ENCODE results near the gene OPRL1.

The OPRL1 gene

DNA sequence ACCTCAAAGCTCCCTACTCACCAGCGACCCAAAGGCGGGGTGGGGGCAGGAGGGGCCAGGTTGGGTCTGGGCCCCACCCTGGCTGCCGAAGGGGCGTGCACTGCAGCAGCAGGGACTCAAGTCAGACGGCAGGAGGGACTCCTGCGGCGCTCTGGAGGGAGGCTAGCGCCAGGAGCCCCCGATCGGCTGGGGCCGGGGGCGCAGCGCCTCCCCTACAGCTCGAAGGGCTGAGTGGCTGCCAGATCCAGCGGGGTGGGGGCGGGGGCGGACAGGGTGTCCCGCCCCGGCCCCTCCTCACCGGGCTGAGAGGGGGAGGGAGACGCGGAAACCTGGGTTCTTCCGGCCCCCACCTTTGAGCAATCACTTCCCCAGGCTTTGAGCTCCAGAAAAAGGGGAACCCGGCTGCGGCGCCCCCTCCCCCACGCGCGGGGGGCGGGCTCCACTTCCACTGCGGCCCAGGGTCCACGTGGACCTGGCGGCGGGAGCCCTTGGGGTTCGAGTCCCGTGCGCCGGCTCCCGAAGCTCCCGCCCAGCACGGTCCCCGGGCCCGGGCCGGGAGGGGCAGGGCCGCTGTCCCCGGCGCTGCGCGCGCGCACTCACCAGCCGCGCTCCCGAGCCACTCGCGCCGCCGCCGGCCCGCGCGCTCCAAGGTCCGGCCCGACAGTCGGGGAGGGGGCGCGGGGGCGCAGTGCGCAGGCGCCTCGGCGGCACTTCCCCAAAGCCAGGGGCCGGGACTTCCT is 439 bp upstream of the OPRL1 start, which contains the start of gene RGS19 (continued):
- TF ChIP-seq SALL2 (tag by site-specific recombination; IDR thresholded peaks at IDR 0.05; ENCODE audit: borderline replicate concordance) = no peak
- no peak for TF ChIP-seq ZNF777 (tag by site-specific recombination; IDR thresholded peaks at IDR 0.05; ENCODE audit: borderline replicate concordance)
- TF ChIP-seq OSR2 (tag by site-specific recombination; IDR thresholded peaks at IDR 0.05) = no peak
- TF ChIP-seq ZNF157 (tag by site-specific recombination; IDR thresholded peaks at IDR 0.05) = no peak
- no peak for TF ChIP-seq ZNF76 (tag by site-specific recombination; IDR thresholded peaks at IDR 0.05; ENCODE audit: borderline replicate concordance, low read depth)
- no peak for TF ChIP-seq ZNF211 (tag by site-specific recombination; IDR thresholded peaks at IDR 0.05; ENCODE audit: low read depth)
- TF ChIP-seq ZNF521 (tag by site-specific recombination; IDR thresholded peaks at IDR 0.05) = no peak
- TF ChIP-seq ZBTB21 (tag by site-specific recombination; IDR thresholded peaks at IDR 0.05) = no peak
- TF ChIP-seq YY2 (tag by site-specific recombination; IDR thresholded peaks at IDR 0.05) = no peak
- TF ChIP-seq ZNF274 (IDR thresholded peaks at IDR 0.05; ENCODE audit: low read length) = no peak
- TF ChIP-seq ZNF274 (tag by site-specific recombination; IDR thresholded peaks at IDR 0.05; ENCODE audit: borderline replicate concordance) = no peak
- TF ChIP-seq ZNF404 (tag by site-specific recombination; IDR thresholded peaks at IDR 0.05) = no peak
- peak; percentile 43; the same call in 1 of the 2 replicates for TF ChIP-seq EGR2 (tag by site-specific recombination; IDR thresholded peaks at IDR 0.05; ENCODE audit: low read depth)
- no peak for TF ChIP-seq ZNF169 (tag by site-specific recombination; IDR thresholded peaks at IDR 0.05)
- TF ChIP-seq ZNF239 (tag by site-specific recombination; IDR thresholded peaks at IDR 0.05) = no peak
- TF ChIP-seq, protein P1, sequence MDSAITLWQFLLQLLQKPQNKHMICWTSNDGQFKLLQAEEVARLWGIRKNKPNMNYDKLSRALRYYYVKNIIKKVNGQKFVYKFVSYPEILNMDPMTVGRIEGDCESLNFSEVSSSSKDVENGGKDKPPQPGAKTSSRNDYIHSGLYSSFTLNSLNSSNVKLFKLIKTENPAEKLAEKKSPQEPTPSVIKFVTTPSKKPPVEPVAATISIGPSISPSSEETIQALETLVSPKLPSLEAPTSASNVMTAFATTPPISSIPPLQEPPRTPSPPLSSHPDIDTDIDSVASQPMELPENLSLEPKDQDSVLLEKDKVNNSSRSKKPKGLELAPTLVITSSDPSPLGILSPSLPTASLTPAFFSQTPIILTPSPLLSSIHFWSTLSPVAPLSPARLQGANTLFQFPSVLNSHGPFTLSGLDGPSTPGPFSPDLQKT (IDR thresholded peaks at IDR 0.05; ENCODE audit: borderline replicate concordance, low read depth, low read length) = no peak
- TF ChIP-seq ZBTB48 (tag by site-specific recombination; IDR thresholded peaks at IDR 0.05) = 0 out of 2 replicates have a peak, but pooled peaks have one; percentile 19
- TF ChIP-seq ZNF10 (tag by site-specific recombination; IDR thresholded peaks at IDR 0.05) = no peak
- TF ChIP-seq ZNF311 (tag by site-specific recombination; IDR thresholded peaks at IDR 0.05; ENCODE audit: borderline replicate concordance) = no peak
- TF ChIP-seq, protein P2, sequence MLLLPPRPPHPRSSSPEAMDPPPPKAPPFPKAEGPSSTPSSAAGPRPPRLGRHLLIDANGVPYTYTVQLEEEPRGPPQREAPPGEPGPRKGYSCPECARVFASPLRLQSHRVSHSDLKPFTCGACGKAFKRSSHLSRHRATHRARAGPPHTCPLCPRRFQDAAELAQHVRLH (tag by site-specific recombination; IDR thresholded peaks at IDR 0.05) = no peak
- no peak for TF ChIP-seq ZNF501 (tag by site-specific recombination; IDR thresholded peaks at IDR 0.05)
- TF ChIP-seq, protein P3, sequence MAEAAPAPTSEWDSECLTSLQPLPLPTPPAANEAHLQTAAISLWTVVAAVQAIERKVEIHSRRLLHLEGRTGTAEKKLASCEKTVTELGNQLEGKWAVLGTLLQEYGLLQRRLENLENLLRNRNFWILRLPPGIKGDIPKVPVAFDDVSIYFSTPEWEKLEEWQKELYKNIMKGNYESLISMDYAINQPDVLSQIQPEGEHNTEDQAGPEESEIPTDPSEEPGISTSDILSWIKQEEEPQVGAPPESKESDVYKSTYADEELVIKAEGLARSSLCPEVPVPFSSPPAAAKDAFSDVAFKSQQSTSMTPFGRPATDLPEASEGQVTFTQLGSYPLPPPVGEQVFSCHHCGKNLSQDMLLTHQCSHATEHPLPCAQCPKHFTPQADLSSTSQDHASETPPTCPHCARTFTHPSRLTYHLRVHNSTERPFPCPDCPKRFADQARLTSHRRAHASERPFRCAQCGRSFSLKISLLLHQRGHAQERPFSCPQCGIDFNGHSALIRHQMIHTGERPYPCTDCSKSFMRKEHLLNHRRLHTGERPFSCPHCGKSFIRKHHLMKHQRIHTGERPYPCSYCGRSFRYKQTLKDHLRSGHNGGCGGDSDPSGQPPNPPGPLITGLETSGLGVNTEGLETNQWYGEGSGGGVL (tag by site-specific recombination; IDR thresholded peaks at IDR 0.05) = peak; percentile 87
- TF ChIP-seq ZNF488 (tag by site-specific recombination; IDR thresholded peaks at IDR 0.05) = no peak
- TF ChIP-seq ZIC2 (tag by site-specific recombination; IDR thresholded peaks at IDR 0.05) = peak; percentile 90
- no peak for TF ChIP-seq ZNF184 (tag by site-specific recombination; IDR thresholded peaks at IDR 0.05)
- TF ChIP-seq ZEB2 (tag by site-specific recombination; IDR thresholded peaks at IDR 0.05) = peak; percentile 52; the same call in 1 of the 2 replicates
- peak; percentile 40 for TF ChIP-seq GLIS1 (tag by site-specific recombination; IDR thresholded peaks at IDR 0.05)
- no peak for TF ChIP-seq ZNF350 (tag by site-specific recombination; IDR thresholded peaks at IDR 0.05)
- no peak for TF ChIP-seq ZFP37 (tag by site-specific recombination; IDR thresholded peaks at IDR 0.05)
- no peak for TF ChIP-seq ZNF18 (tag by site-specific recombination; IDR thresholded peaks at IDR 0.05)
- 0 out of 2 replicates have a peak, but pooled peaks have one; percentile 14 for TF ChIP-seq ZBTB7A (tag by site-specific recombination; IDR thresholded peaks at IDR 0.05; ENCODE audit: low read depth)
- no peak for TF ChIP-seq ZNF155 (tag by site-specific recombination; IDR thresholded peaks at IDR 0.05)
- TF ChIP-seq ZNF776 (tag by site-specific recombination; IDR thresholded peaks at IDR 0.05; ENCODE audit: borderline replicate concordance) = no peak
- TF ChIP-seq ZNF530 (tag by site-specific recombination; IDR thresholded peaks at IDR 0.05; ENCODE audit: low read depth) = no peak
- peak; percentile 49; the same call in 1 of the 2 replicates for TF ChIP-seq ZBTB8A (tag by site-specific recombination; IDR thresholded peaks at IDR 0.05)

Measured in HEK293 (cell line).